ENCODE data around the gene RNF13. TPM values are rescaled to one million over a fixed set of nuclear protein-coding genes. Genes with fewer than 3 reads are reported as not detected.

Gene RNF13
- total and polyA plus RNA-seq, 2 of the 4 experiments (the other 2 are of a cell fraction), result 12.8 to 29.8 TPM

- H4K8ac ChIP-seq (ENCODE audit: low read depth in 2 of 2, low read length in 2 of 2), result no peak overlapping the region
- no peak overlapping the region for H3K23ac ChIP-seq (ENCODE audit: low read depth, low read length)
- H3K4me3 ChIP-seq (ENCODE audit: insufficient read depth, low read depth, low read length), result no peak overlapping the region
- ChIA-PET POLR2A (ENCODE audit: unreplicated experiment) (no interaction called here), CTCF (interaction anchor here (0.9 to 2.8 kb wide), 2 partner anchors 12 to 16 kb away, joined by 3 to 11 read pairs; no protein-coding TSS in a partner anchor)
- no peak overlapping the region for H4K91ac ChIP-seq (ENCODE audit: insufficient read depth, low read depth, low read length)
- WGBS, 2 experiments (ENCODE audit: extremely low coverage in 2 of 2, insufficient read length in 1 of 2), result no CpG with 5 or more reads among the region's 2 CpGs
- no peak for ATAC-seq (ENCODE audit: low read depth)
- no peak overlapping the region for H2BK15ac ChIP-seq (ENCODE audit: low read depth, low read length)
- H3K9me3 ChIP-seq (ENCODE audit: control insufficient read depth, insufficient read depth, low read length), result no peaks in the 10 kb centered on the region
- no TSS peak for BruUV-seq (replicated peaks)
- dilution Hi-C loops (cut with HindIII; ENCODE audit: low sequenced_read_pairs, unreplicated experiment), result no loop called here
- H2BK20ac ChIP-seq (ENCODE audit: low read depth, low read length), result no peak overlapping the region
- H2BK5ac ChIP-seq (ENCODE audit: low read depth, low read length, poor library complexity, severe bottlenecking), result no peak overlapping the region
- no peak overlapping the region for H3K27ac ChIP-seq (ENCODE audit: insufficient read depth, low read length)
- H2AK9ac ChIP-seq (replicated peaks; ENCODE audit: low read depth, low read length, poor library complexity), result no peak overlapping the region
- no peaks in the 10 kb centered on the region for H4K20me1 ChIP-seq (ENCODE audit: insufficient read depth, low read length)
- in situ Hi-C loops (cut with MboI; ENCODE audit: low sequenced_read_pairs), result no loop called here
- H3K9ac ChIP-seq (ENCODE audit: low read depth, low read length), result no peak overlapping the region
- H3K27me3 ChIP-seq (ENCODE audit: control insufficient read depth, insufficient read depth, low read length), result no peaks in the 10 kb centered on the region
- H2AK5ac ChIP-seq (ENCODE audit: low read depth, low read length), result no peak overlapping the region
- no peak overlapping the region for H2AFZ ChIP-seq (replicated peaks; ENCODE audit: low read length, poor library complexity)
- H3K4me1 ChIP-seq (ENCODE audit: control insufficient read depth, insufficient read depth, low read length), result peaks cover 1% of the 10 kb centered on the region; the same call in 1 of the 2 replicates
- no peak overlapping the region for H2BK120ac ChIP-seq (ENCODE audit: low read depth, low read length)
- DNase-seq, result no peak
- no peak overlapping the region for H3K4me2 ChIP-seq (ENCODE audit: low read depth, low read length)
- no peaks in the 10 kb centered on the region; the same call in none of the 2 replicates for H3K9me1 ChIP-seq (ENCODE audit: insufficient read depth, low read length)
- no peaks in the 10 kb centered on the region for H3K36me3 ChIP-seq (ENCODE audit: control insufficient read depth, insufficient read depth, low read length)
- H3K4ac ChIP-seq (ENCODE audit: low read depth, low read length), result no peak overlapping the region
- H3K56ac ChIP-seq (ENCODE audit: extremely low read depth, insufficient read depth, low read length), result no peak overlapping the region
- no peak overlapping the region for H3K14ac ChIP-seq (replicated peaks; ENCODE audit: low read depth, low read length)
- no peak overlapping the region for H3K18ac ChIP-seq (ENCODE audit: low read depth, low read length)
- H3K79me1 ChIP-seq (ENCODE audit: low read depth in 1 of 2, low read length in 2 of 2), result peaks cover 0 to 9% of the 10 kb centered on the region in 2 experiments; a peak in 2 of 4 replicates
- intact Hi-C loops (cut with micrococcal nuclease), result no loop called here
- no peak overlapping the region for H4K5ac ChIP-seq (ENCODE audit: low read depth, low read length)
- TF ChIP-seq RCOR1 (IDR thresholded peaks at IDR 0.05; ENCODE audit: insufficient replicate concordance, low read length), result no peak
- TF ChIP-seq, protein P1, sequence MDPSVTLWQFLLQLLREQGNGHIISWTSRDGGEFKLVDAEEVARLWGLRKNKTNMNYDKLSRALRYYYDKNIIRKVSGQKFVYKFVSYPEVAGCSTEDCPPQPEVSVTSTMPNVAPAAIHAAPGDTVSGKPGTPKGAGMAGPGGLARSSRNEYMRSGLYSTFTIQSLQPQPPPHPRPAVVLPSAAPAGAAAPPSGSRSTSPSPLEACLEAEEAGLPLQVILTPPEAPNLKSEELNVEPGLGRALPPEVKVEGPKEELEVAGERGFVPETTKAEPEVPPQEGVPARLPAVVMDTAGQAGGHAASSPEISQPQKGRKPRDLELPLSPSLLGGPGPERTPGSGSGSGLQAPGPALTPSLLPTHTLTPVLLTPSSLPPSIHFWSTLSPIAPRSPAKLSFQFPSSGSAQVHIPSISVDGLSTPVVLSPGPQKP (IDR thresholded peaks at IDR 0.05; ENCODE audit: borderline replicate concordance, low read depth, low read length), result no peak
- TF ChIP-seq, protein P2, sequence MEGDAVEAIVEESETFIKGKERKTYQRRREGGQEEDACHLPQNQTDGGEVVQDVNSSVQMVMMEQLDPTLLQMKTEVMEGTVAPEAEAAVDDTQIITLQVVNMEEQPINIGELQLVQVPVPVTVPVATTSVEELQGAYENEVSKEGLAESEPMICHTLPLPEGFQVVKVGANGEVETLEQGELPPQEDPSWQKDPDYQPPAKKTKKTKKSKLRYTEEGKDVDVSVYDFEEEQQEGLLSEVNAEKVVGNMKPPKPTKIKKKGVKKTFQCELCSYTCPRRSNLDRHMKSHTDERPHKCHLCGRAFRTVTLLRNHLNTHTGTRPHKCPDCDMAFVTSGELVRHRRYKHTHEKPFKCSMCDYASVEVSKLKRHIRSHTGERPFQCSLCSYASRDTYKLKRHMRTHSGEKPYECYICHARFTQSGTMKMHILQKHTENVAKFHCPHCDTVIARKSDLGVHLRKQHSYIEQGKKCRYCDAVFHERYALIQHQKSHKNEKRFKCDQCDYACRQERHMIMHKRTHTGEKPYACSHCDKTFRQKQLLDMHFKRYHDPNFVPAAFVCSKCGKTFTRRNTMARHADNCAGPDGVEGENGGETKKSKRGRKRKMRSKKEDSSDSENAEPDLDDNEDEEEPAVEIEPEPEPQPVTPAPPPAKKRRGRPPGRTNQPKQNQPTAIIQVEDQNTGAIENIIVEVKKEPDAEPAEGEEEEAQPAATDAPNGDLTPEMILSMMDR (conservative IDR thresholded peaks at IDR 0.05; ENCODE audit: low read depth, low read length), result no peak
- TF ChIP-seq FOS (IDR thresholded peaks at IDR 0.05; ENCODE audit: low read depth, low read length), result no peak
- no peak for TF ChIP-seq RFX5 (IDR thresholded peaks at IDR 0.05; ENCODE audit: low read depth, low read length)
- no peak for TF ChIP-seq BHLHE40 (IDR thresholded peaks at IDR 0.05; ENCODE audit: low read depth, low read length)
- no peak for TF ChIP-seq MAFK (IDR thresholded peaks at IDR 0.05; ENCODE audit: low read depth, low read length)
- no peak for TF ChIP-seq MXI1 (IDR thresholded peaks at IDR 0.05; ENCODE audit: borderline replicate concordance, low read depth, low read length)
- no peak for TF ChIP-seq SMC3 (IDR thresholded peaks at IDR 0.05; ENCODE audit: low read depth, low read length)
These were observed 82.8 kb downstream of the RNF13 start for GRCh38 chr3:149895769-149896168.

All from IMR-90 (cell line).